IMR-90 (cell line): Measurements from ENCODE around the gene VRK2. TPM values are rescaled to one million over a fixed set of nuclear protein-coding genes. Genes with fewer than 3 reads are reported as not detected.
A peak's percentile ranks its signal among the peaks of the same experiment; 100 is the strongest.

Source experiments
- ATAC-seq: fragments of 200-7000 bp; cut with Tn5 transposase; 2 replicates; pipeline ENCODE4 v1.9.1; 2020; ENCODE audit warnings: low read depth, mild to moderate bottlenecking, moderate library complexity
- BruUV-seq: library from RNA; stranded (reverse); fragments of 400-500 nt; replicated peaks from 2 replicates; lab custom pipeline; 2021; lab: Mats Ljungman, UMichigan
- CTCF ChIA-PET: fragments of 300-600 bp; formaldehyde crosslinking; extraction: SDS; loops from one replicate; lab custom pipeline; 2021; ENCODE audit warnings: antibody characterized with exemption; lab: Yijun Ruan, JAX
- POLR2A ChIA-PET: fragments of 300-600 bp; sonication (Branson Sonifier 250); formaldehyde crosslinking; loops from one replicate; lab custom pipeline; 2022; ENCODE audit warnings: antibody characterized with exemption; ENCODE audit not compliant: unreplicated experiment; lab: Charles Lee
- DNase-seq: peaks from one replicate; pipeline ENCODE4 v3.0.0; 2013
- H2AFZ ChIP-seq: replicated peaks from 2 replicates; pipeline ENCODE3; 2013; ENCODE audit warnings: low read length, mild to moderate bottlenecking; ENCODE audit not compliant: poor library complexity
- H2AK5ac ChIP-seq: 2 replicates; pipeline ENCODE4 v1.6.1; 2013; ENCODE audit warnings: low read depth, low read length, inconsistent platforms
- H2AK9ac ChIP-seq: replicated peaks from 2 replicates; pipeline ENCODE3; 2013; ENCODE audit warnings: mild to moderate bottlenecking, low read depth, low read length, moderate library complexity; ENCODE audit not compliant: poor library complexity
- H2BK120ac ChIP-seq: 2 replicates; pipeline ENCODE4 v1.6.1; 2013; ENCODE audit warnings: low read depth, low read length, inconsistent platforms
- H2BK15ac ChIP-seq: 3 replicates; pipeline ENCODE4 v1.6.1; 2013; ENCODE audit warnings: low read depth, low read length, inconsistent platforms
- H2BK20ac ChIP-seq: 2 replicates; pipeline ENCODE4 v1.6.1; 2013; ENCODE audit warnings: low read depth, mild to moderate bottlenecking, inconsistent platforms, low read length, moderate library complexity
- H2BK5ac ChIP-seq: 2 replicates; pipeline ENCODE4 v1.6.1; 2013; ENCODE audit warnings: mild to moderate bottlenecking, low read depth, low read length, inconsistent platforms; ENCODE audit not compliant: poor library complexity, severe bottlenecking
- H3K14ac ChIP-seq: replicated peaks from 2 replicates; pipeline ENCODE4 v1.6.1; 2013; ENCODE audit warnings: low read depth, low read length, inconsistent platforms
- H3K18ac ChIP-seq: 2 replicates; pipeline ENCODE4 v1.6.1; 2013; ENCODE audit warnings: low read depth, low read length, control low read depth
- H3K23ac ChIP-seq: 2 replicates; pipeline ENCODE4 v1.6.1; 2013; ENCODE audit warnings: low read depth, low read length, inconsistent platforms
- H3K27ac ChIP-seq: 2 replicates; pipeline ENCODE4 v1.5.1; 2013; ENCODE audit warnings: mild to moderate bottlenecking, control low read depth, low read length; ENCODE audit not compliant: insufficient read depth
- H3K27me3 ChIP-seq: 2 replicates; pipeline ENCODE4 v1.6.1; 2013; ENCODE audit warnings: low read length; ENCODE audit not compliant: control insufficient read depth, insufficient read depth
- H3K36me3 ChIP-seq: 2 replicates; pipeline ENCODE4 v1.6.1; 2013; ENCODE audit warnings: low read length, mixed read lengths; ENCODE audit not compliant: control insufficient read depth, insufficient read depth
- H3K4ac ChIP-seq: 2 replicates; pipeline ENCODE4 v1.6.1; 2013; ENCODE audit warnings: low read depth, low read length, inconsistent platforms
- H3K4me1 ChIP-seq: 2 replicates; pipeline ENCODE4 v1.6.1; 2013; ENCODE audit warnings: low read length, mixed read lengths; ENCODE audit not compliant: control insufficient read depth, insufficient read depth
- H3K4me2 ChIP-seq: 2 replicates; pipeline ENCODE4 v1.6.1; 2013; ENCODE audit warnings: low read depth, mild to moderate bottlenecking, control low read depth, low read length, moderate library complexity
- H3K4me3 ChIP-seq: 2 replicates; pipeline ENCODE4 v1.5.1; 2013; ENCODE audit warnings: low read depth, mild to moderate bottlenecking, control low read depth, low read length, moderate library complexity; ENCODE audit not compliant: insufficient read depth
- H3K56ac ChIP-seq: 2 replicates; pipeline ENCODE4 v1.6.1; 2013; ENCODE audit warnings: low read length, inconsistent platforms; ENCODE audit not compliant: insufficient read depth; ENCODE audit errors: extremely low read depth
- H3K79me1 ChIP-seq, 2 experiments: 2 replicates each; pipeline ENCODE4 v1.6.1; 2013; ENCODE audit warnings: low read length in 2 of 2, inconsistent platforms in 1 of 2, low read depth in 1 of 2
- H3K9ac ChIP-seq: 2 replicates; pipeline ENCODE4 v1.6.1; 2013; ENCODE audit warnings: low read depth, low read length, control low read depth
- H3K9me1 ChIP-seq: 2 replicates; pipeline ENCODE4 v1.6.1; 2013; ENCODE audit warnings: low read length, inconsistent platforms; ENCODE audit not compliant: insufficient read depth
- H3K9me3 ChIP-seq: 2 replicates; pipeline ENCODE4 v1.6.1; 2013; ENCODE audit warnings: low read length; ENCODE audit not compliant: control insufficient read depth, insufficient read depth
- H4K20me1 ChIP-seq: 2 replicates; pipeline ENCODE4 v1.6.1; 2013; ENCODE audit warnings: low read length, inconsistent platforms; ENCODE audit not compliant: insufficient read depth
- H4K5ac ChIP-seq: 2 replicates; pipeline ENCODE4 v1.6.1; 2013; ENCODE audit warnings: mild to moderate bottlenecking, low read depth, low read length, control low read depth
- H4K8ac ChIP-seq, 2 experiments: 2 replicates each; pipeline ENCODE4 v1.6.1; 2013; ENCODE audit warnings: low read depth in 2 of 2, low read length in 2 of 2, control low read depth in 1 of 2, inconsistent platforms in 1 of 2
- H4K91ac ChIP-seq: 2 replicates; pipeline ENCODE4 v1.6.1; 2013; ENCODE audit warnings: low read depth, low read length, inconsistent platforms; ENCODE audit not compliant: insufficient read depth
- CEBPB ChIP-seq: IDR thresholded peaks from 2 replicates; pipeline ENCODE4 v1.6.1; 2012; ENCODE audit warnings: low read depth, low read length, improper control_type of control experiment
- CHD1 ChIP-seq: IDR thresholded peaks from 2 replicates; pipeline ENCODE4 v1.6.1; 2012; ENCODE audit warnings: low read depth, low read length, improper control_type of control experiment
- SMC3 ChIP-seq: fragments of 150-350 bp; IDR thresholded peaks from 2 replicates; pipeline ENCODE4 v1.6.1; 2016; ENCODE audit warnings: low read depth, mild to moderate bottlenecking, antibody characterized with exemption, low read length, moderate library complexity
- WGBS, 2 experiments: methylation state at CpG; one replicate each; pipeline versions ENCODE4 v1.1.5 to v1.1.7; 2013; ENCODE audit warnings: missing lambda C conversion rate in 2 of 2; ENCODE audit not compliant: insufficient read length in 1 of 2; ENCODE audit errors: extremely low coverage in 2 of 2; 5-methylcytosine and 5-hydroxymethylcytosine counted together
- dilution Hi-C: fragments of 300-500 bp; cut with HindIII; formaldehyde crosslinking; loops from one replicate; pipeline ENCODE4 v1.14.3; 2018; ENCODE audit warnings: low sequenced_read_pairs; ENCODE audit not compliant: unreplicated experiment
- in situ Hi-C: fragments of 300-500 bp; cut with MboI; formaldehyde crosslinking; loops from 3 replicates; pipeline ENCODE4 v1.14.3; 2019; ENCODE audit warnings: low sequenced_read_pairs, inconsistent platforms, mixed read lengths
- intact Hi-C: fragments of 100-400 bp; cut with micrococcal nuclease; formaldehyde crosslinking; loops from 2 replicates; pipeline ENCODE4 v1.10.0; 2022
- polyA plus RNA-seq, 3 experiments: library from polyadenylated mRNA; depleted of rRNA; stranded (reverse); fragments of >200 nt; gene quantifications; 2 replicates each; pipeline ENCODE4 v1.2.3, GENCODE V29; 2012; ENCODE audit warnings: low replicate concordance in 1 of 3
- total RNA-seq: library from RNA; depleted of rRNA; stranded (reverse); fragments of >200 nt; gene quantifications from 2 replicates; pipeline ENCODE4 v1.2.3, GENCODE V29; 2012

Gene VRK2
- total and polyA plus RNA-seq, 2 of the 4 experiments (the other 2 are of a cell fraction) = 12.2 to 22.8 TPM

- no peaks in the 10 kb centered on the region for H3K36me3 ChIP-seq
- 0 out of 2 replicates have a peak, but pooled peaks cover 2% of the 10 kb centered on the region for H3K4me1 ChIP-seq
- no peak overlapping the region for H3K4ac ChIP-seq
- H2AK9ac ChIP-seq = no peak overlapping the region
- no peak overlapping the region for H3K56ac ChIP-seq
- BruUV-seq = no TSS peak
- POLR2A ChIA-PET = no interaction called here
- TF ChIP-seq CEBPB (peak; percentile 74), SMC3 (no peak), CHD1 (no peak)
- H2AK5ac ChIP-seq = no peak overlapping the region
- no peak overlapping the region for H2BK5ac ChIP-seq
- no peak overlapping the region for H3K14ac ChIP-seq
- no peak overlapping the region for H2AFZ ChIP-seq
- no peak overlapping the region for H3K27ac ChIP-seq
- no peaks in the 10 kb centered on the region for H3K9me1 ChIP-seq
- no peak overlapping the region for H2BK15ac ChIP-seq
- no CpG with 5 or more reads among the region's 1 CpG for WGBS, 2 experiments
- no peak overlapping the region for H4K91ac ChIP-seq
- DNase-seq = peak; percentile 17
- intact Hi-C loops (no loop called here), in situ Hi-C loops (no loop called here), dilution Hi-C loops (no loop called here)
- H3K4me3 ChIP-seq = no peak overlapping the region
- no peaks in the 10 kb centered on the region for H3K9me3 ChIP-seq
- H3K79me1 ChIP-seq = no peaks in the 10 kb centered on the region
- no peak overlapping the region for H4K5ac ChIP-seq
- no peak overlapping the region for H4K8ac ChIP-seq
- CTCF ChIA-PET = no interaction called here
- no peaks in the 10 kb centered on the region for H4K20me1 ChIP-seq
- ATAC-seq = peak; percentile 51
- H2BK20ac ChIP-seq = no peak overlapping the region
- no peak overlapping the region for H3K23ac ChIP-seq
- H3K18ac ChIP-seq = no peak overlapping the region
- H3K27me3 ChIP-seq = no peaks in the 10 kb centered on the region
- H3K9ac ChIP-seq = no peak overlapping the region
- no peak overlapping the region for H3K4me2 ChIP-seq
- H2BK120ac ChIP-seq = no peak overlapping the region
Observed at GRCh38 chr2:58019229-58019628, 27.4 kb upstream of the VRK2 start.
